Measurements from ENCODE around the gene CUX1. TPM values are rescaled to one million over a fixed set of nuclear protein-coding genes. Genes with fewer than 3 reads are reported as not detected.

Gene CUX1
- total and polyA plus RNA-seq, 2 of the 13 experiments (the other 11 are each of a cell fraction or from before 2014, with no cell fraction given), result 13.7 to 14.9 TPM

DNA sequence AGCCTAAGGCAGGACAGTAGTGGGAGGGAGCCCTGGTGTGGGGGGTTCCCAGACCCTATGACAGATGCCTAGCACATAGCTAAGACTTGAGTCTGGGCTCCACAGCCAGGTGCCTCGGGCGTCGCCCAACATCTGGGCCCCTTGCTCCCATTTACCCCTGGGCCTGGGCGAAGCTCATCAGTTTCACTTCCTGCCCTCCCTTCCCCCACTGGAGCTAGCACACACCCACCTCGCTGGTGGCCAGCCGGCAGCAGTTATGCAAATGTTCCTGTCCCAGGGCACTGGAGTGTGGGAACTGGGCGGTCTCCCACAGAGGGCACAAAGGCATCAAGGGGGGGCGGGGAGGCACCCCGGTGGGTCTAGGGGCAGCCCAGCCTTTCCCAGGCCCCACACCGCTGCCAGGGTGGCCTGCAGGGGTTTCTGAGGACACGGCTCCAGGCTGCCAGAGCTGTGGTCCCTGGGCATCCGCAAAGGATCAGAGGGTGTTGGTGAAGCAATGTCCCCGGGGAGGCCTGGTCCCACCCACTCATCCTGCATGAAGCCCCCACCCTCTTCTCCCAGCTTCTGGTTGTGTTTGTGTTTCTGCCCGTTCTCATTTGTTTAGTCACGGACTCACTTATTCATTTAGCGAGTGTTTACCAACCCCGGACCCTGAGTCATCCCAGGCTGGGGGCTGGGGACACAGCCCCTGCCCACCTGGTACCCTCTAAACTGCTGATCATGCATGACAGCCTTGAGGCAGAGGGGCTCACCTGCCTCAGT is 489.7 kb downstream of the CUX1 start (continued):
- TF ChIP-seq SSRP1 (CRISPR knock-in tag; IDR thresholded peaks at IDR 0.05) (no peak), ARNT2 (CRISPR knock-in tag; IDR thresholded peaks at IDR 0.05; ENCODE audit: low read depth) (peak; percentile 61), TEAD3 (CRISPR knock-in tag; optimal IDR thresholded peaks at IDR 0.05; ENCODE audit: borderline replicate concordance) (no peak), MTF1 (CRISPR knock-in tag; IDR thresholded peaks at IDR 0.05) (no peak), ZNF136 (CRISPR knock-in tag; IDR thresholded peaks at IDR 0.05; ENCODE audit: low read depth) (no peak), THYN1 (CRISPR knock-in tag; IDR thresholded peaks at IDR 0.05; ENCODE audit: borderline replicate concordance, low read depth) (no peak), NAIF1 (CRISPR knock-in tag; IDR thresholded peaks at IDR 0.05; ENCODE audit: borderline replicate concordance) (no peak), KMT2A (CRISPR knock-in tag; IDR thresholded peaks at IDR 0.05) (no peak), RCOR2 (CRISPR knock-in tag; IDR thresholded peaks at IDR 0.05) (no peak), CEBPB (IDR thresholded peaks at IDR 0.05; ENCODE audit: borderline replicate concordance, low read depth, low read length) (peak; percentile 66; the same call in 1 of the 2 replicates), MXI1 (IDR thresholded peaks at IDR 0.05; ENCODE audit: borderline replicate concordance, low read depth, low read length) (no peak; the same call in 2 of the 3 replicates), ZNF430 (CRISPR knock-in tag; IDR thresholded peaks at IDR 0.05) (no peak)
- TF ChIP-seq, protein P1, sequence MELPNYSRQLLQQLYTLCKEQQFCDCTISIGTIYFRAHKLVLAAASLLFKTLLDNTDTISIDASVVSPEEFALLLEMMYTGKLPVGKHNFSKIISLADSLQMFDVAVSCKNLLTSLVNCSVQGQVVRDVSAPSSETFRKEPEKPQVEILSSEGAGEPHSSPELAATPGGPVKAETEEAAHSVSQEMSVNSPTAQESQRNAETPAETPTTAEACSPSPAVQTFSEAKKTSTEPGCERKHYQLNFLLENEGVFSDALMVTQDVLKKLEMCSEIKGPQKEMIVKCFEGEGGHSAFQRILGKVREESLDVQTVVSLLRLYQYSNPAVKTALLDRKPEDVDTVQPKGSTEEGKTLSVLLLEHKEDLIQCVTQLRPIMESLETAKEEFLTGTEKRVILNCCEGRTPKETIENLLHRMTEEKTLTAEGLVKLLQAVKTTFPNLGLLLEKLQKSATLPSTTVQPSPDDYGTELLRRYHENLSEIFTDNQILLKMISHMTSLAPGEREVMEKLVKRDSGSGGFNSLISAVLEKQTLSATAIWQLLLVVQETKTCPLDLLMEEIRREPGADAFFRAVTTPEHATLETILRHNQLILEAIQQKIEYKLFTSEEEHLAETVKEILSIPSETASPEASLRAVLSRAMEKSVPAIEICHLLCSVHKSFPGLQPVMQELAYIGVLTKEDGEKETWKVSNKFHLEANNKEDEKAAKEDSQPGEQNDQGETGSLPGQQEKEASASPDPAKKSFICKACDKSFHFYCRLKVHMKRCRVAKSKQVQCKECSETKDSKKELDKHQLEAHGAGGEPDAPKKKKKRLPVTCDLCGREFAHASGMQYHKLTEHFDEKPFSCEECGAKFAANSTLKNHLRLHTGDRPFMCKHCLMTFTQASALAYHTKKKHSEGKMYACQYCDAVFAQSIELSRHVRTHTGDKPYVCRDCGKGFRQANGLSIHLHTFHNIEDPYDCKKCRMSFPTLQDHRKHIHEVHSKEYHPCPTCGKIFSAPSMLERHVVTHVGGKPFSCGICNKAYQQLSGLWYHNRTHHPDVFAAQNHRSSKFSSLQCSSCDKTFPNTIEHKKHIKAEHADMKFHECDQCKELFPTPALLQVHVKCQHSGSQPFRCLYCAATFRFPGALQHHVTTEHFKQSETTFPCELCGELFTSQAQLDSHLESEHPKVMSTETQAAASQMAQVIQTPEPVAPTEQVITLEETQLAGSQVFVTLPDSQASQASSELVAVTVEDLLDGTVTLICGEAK (IDR thresholded peaks at IDR 0.05), result no peak
- TF ChIP-seq, protein P1 (CRISPR knock-in tag; IDR thresholded peaks at IDR 0.05), result no peak; the same call in 1 of the 2 replicates
- TF ChIP-seq, protein P2, sequence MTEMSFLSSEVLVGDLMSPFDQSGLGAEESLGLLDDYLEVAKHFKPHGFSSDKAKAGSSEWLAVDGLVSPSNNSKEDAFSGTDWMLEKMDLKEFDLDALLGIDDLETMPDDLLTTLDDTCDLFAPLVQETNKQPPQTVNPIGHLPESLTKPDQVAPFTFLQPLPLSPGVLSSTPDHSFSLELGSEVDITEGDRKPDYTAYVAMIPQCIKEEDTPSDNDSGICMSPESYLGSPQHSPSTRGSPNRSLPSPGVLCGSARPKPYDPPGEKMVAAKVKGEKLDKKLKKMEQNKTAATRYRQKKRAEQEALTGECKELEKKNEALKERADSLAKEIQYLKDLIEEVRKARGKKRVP (CRISPR knock-in tag; IDR thresholded peaks at IDR 0.05), result 0 out of 4 replicates have a peak, but pooled peaks of 1 of the 2 experiments have one; percentile 13
- TF ChIP-seq, protein P3, sequence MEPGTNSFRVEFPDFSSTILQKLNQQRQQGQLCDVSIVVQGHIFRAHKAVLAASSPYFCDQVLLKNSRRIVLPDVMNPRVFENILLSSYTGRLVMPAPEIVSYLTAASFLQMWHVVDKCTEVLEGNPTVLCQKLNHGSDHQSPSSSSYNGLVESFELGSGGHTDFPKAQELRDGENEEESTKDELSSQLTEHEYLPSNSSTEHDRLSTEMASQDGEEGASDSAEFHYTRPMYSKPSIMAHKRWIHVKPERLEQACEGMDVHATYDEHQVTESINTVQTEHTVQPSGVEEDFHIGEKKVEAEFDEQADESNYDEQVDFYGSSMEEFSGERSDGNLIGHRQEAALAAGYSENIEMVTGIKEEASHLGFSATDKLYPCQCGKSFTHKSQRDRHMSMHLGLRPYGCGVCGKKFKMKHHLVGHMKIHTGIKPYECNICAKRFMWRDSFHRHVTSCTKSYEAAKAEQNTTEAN (CRISPR knock-in tag; conservative IDR thresholded peaks at IDR 0.05), result no peak
- TF ChIP-seq, protein P4, sequence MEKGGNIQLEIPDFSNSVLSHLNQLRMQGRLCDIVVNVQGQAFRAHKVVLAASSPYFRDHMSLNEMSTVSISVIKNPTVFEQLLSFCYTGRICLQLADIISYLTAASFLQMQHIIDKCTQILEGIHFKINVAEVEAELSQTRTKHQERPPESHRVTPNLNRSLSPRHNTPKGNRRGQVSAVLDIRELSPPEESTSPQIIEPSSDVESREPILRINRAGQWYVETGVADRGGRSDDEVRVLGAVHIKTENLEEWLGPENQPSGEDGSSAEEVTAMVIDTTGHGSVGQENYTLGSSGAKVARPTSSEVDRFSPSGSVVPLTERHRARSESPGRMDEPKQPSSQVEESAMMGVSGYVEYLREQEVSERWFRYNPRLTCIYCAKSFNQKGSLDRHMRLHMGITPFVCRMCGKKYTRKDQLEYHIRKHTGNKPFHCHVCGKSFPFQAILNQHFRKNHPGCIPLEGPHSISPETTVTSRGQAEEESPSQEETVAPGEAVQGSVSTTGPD (CRISPR knock-in tag; IDR thresholded peaks at IDR 0.05), result no peak
